NB4 (cell line): ENCODE results near the gene EPN3.

ENCODE experiments used
- POLR2A ChIP-seq: IDR thresholded peaks from 2 replicates; pipeline ENCODE4 v1.6.1; 2011; ENCODE audit warnings: mild to moderate bottlenecking; ENCODE audit not compliant: insufficient read length; ENCODE audit errors: extremely low read depth
- TF ChIP-seq, protein P1 (sequence below): IDR thresholded peaks from one replicate; pipeline ENCODE4 v1.5.1; 2012; ENCODE audit warnings: low read depth, low read length

- TF ChIP-seq, protein P1, sequence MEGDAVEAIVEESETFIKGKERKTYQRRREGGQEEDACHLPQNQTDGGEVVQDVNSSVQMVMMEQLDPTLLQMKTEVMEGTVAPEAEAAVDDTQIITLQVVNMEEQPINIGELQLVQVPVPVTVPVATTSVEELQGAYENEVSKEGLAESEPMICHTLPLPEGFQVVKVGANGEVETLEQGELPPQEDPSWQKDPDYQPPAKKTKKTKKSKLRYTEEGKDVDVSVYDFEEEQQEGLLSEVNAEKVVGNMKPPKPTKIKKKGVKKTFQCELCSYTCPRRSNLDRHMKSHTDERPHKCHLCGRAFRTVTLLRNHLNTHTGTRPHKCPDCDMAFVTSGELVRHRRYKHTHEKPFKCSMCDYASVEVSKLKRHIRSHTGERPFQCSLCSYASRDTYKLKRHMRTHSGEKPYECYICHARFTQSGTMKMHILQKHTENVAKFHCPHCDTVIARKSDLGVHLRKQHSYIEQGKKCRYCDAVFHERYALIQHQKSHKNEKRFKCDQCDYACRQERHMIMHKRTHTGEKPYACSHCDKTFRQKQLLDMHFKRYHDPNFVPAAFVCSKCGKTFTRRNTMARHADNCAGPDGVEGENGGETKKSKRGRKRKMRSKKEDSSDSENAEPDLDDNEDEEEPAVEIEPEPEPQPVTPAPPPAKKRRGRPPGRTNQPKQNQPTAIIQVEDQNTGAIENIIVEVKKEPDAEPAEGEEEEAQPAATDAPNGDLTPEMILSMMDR = no peak
- TF ChIP-seq POLR2A = no peak
Measured at GRCh38 chr17:50568659-50569058, 36.1 kb downstream of the EPN3 start.
